Bronchial epithelial cell (primary cell): Measurements from ENCODE around the gene PDZD4. TPM values are rescaled to one million over a fixed set of nuclear protein-coding genes. Genes with fewer than 3 reads are reported as not detected.
A peak's percentile ranks its signal among the peaks of the same experiment; 100 is the strongest.

ENCODE experiments used
- DNase-seq: peaks from one replicate; pipeline ENCODE4 v3.0.0-alpha.2; 2010; ENCODE audit warnings: low read depth
- FAIRE-seq: peaks from 2 replicates; lab custom pipeline; 2011; peaks lifted over from hg19 to GRCh38; lab: Jason Lieb, UNC
- H3K27me3 ChIP-seq: 2 replicates; pipeline ENCODE4 v1.5.1; 2011; ENCODE audit warnings: low read length; ENCODE audit not compliant: control insufficient read depth, insufficient read depth
- H3K36me3 ChIP-seq: 2 replicates; pipeline ENCODE4 v1.5.1; 2011; ENCODE audit warnings: low read length; ENCODE audit not compliant: control insufficient read depth, insufficient read depth
- H3K4me3 ChIP-seq: 2 replicates; pipeline ENCODE4 v1.5.1; 2011; ENCODE audit warnings: mild to moderate bottlenecking, low read depth, low read length, control low read depth
- CTCF ChIP-seq: IDR thresholded peaks from 2 replicates; pipeline ENCODE4 v1.5.1; 2011; ENCODE audit warnings: mild to moderate bottlenecking, moderate library complexity, low read length, control low read depth, inconsistent platforms; ENCODE audit not compliant: insufficient read depth, severe bottlenecking
- total RNA-seq: library from RNA; depleted of rRNA; stranded (reverse); fragments of >200 nt; gene quantifications from 2 replicates; pipeline ENCODE4 v1.2.1, GENCODE V29; 2014

Gene PDZD4
- total RNA-seq, 1 donor from 2014 or later: under 0.01 TPM

GRCh38 chrX:153802513-153803045 is 27.8 kb downstream of the PDZD4 start:
- H3K27me3 ChIP-seq: peaks cover 1% of the 10 kb centered on the region
- H3K4me3 ChIP-seq: no peak overlapping the region
- peaks cover 2% of the 10 kb centered on the region for H3K36me3 ChIP-seq
- no peak for DNase-seq
- no peak for TF ChIP-seq CTCF
- no peak for FAIRE-seq

- no peak overlapping the region for H3K4me3 ChIP-seq
- H3K27me3 ChIP-seq: peaks cover 1% of the 10 kb centered on the region
- no peak for DNase-seq
- peaks cover 3% of the 10 kb centered on the region for H3K36me3 ChIP-seq
- FAIRE-seq: no peak
- TF ChIP-seq CTCF: no peak
These were observed 28.7 kb downstream of the PDZD4 start for GRCh38 chrX:153801669-153802068.

DNA sequence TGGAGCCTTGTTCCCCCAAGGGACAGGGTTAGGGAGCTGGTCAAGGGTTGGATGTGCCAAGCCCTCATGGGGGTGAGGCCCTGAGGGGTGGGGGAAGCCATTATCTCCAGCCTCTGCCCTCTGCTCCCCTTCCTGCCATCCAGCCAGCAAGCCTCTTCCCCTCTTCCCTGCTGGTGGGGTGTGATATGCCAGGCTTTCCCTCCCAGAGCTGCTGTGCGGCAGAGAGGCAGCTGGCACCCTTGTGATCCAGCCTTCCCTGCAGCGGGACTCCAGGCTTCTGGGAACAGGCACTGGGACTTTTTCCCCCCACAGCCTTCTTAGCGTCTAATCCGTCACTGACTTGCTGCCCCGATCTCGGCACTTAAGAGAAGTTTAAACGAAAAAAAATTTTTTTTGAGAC is 29.6 kb downstream of the PDZD4 start:
- peak; percentile 7 for FAIRE-seq
- H3K27me3 ChIP-seq: peaks cover 1% of the 10 kb centered on the region
- no peak for TF ChIP-seq CTCF

DNA sequence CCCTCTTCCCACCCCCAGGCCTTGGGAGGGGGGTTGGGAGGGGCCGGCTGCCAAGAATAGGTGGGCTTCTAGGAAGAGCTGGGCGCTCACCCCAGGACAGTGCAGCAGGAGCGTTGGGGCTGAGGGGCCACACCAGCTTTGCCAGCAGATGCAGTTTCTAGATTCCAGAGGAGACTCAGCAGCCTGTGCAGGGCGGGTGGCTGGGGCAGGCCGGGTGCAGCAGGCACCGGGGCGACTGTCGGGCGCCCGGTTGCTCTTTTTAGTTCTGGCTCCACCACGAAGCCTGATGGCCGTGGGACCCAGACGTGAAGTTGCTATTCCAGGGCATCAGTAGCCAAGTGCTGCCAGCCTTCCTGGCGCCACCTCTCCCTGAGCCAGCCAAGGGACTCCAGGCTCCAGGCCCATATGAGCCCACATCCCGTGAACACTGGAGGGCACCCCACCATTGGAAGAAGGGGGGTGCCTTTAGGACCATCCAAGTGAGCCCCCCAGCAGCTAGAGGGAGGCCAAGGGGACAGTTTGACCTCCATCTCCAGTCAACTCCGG is 30.1 kb downstream of the PDZD4 start:
- H3K4me3 ChIP-seq: no peak overlapping the region
- peaks cover 1% of the 10 kb centered on the region for H3K27me3 ChIP-seq
- peaks cover 5% of the 10 kb centered on the region for H3K36me3 ChIP-seq
- FAIRE-seq (no peak), DNase-seq (no peak)
- TF ChIP-seq CTCF: no peak

More for the DNA sequence above, 29.6 kb downstream of the PDZD4 start:
- no peak overlapping the region for H3K4me3 ChIP-seq
- no peak for DNase-seq
- H3K36me3 ChIP-seq: peaks cover 5% of the 10 kb centered on the region

DNA sequence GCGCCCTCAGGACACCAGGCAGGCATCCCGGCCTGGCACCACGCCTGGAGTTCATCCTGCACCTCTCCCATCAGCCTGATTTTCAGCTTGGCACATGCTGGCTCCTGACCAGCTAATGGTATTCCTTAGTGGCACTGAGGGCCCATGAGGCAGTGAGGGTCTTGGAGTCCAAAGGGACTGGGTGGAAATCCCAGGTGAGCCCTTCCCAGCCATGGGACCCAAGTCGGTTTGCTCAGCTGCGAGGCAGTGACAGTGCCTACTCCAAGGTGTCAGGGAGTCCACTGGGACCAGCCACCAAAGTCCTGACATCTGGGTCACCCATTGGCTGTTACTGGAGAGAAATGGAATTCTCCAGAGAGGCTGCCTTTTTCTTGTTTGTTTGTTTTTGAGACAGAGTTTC is 31.0 kb downstream of the PDZD4 start:
- no peak for DNase-seq
- H3K36me3 ChIP-seq: peaks cover 5% of the 10 kb centered on the region
- peaks cover 1% of the 10 kb centered on the region for H3K27me3 ChIP-seq
- FAIRE-seq: no peak
- TF ChIP-seq CTCF: no peak
- no peak overlapping the region for H3K4me3 ChIP-seq
